GM18526 (cell line): ENCODE results near the gene CIB2.

Experiments
- POLR2A ChIP-seq: IDR thresholded peaks from 3 replicates; pipeline ENCODE4 v1.6.1; 2011; ENCODE audit not compliant: insufficient read length; ENCODE audit errors: extremely low read depth

CIB2 gene

DNA sequence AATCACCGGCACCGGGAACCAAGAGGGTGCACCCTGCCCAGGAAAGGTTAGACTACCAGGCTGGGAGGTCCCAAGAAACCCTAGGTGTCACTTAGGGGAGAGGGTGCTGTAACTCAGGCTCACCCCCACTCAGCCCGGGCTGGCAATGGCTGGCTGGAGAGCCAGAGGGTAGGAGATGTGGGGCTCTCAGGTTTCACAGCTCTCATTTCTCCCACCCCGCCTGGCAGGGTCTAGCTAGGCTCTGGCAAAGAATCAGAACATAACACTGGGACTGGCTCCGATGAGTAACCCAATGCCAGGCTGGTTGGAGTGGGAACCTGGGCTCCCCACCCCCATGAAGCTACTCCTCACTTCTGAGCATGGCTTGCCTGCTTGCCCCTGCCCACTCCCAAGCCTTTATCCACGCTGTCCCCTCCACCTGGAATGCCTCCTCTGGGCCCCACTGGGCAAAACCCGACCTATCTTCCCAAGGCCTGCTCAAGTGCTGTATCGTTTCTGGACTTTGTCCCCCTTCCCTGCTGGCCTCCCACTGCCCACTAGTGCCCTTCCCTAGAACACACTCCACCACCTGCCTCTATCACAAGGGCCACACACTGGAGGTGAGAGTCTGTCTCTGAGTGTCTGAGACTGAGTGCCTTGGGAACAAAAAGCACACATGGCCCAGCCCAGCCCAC, 2.0 kb downstream of the CIB2 start:
- TF ChIP-seq POLR2A, result no peak

DNA sequence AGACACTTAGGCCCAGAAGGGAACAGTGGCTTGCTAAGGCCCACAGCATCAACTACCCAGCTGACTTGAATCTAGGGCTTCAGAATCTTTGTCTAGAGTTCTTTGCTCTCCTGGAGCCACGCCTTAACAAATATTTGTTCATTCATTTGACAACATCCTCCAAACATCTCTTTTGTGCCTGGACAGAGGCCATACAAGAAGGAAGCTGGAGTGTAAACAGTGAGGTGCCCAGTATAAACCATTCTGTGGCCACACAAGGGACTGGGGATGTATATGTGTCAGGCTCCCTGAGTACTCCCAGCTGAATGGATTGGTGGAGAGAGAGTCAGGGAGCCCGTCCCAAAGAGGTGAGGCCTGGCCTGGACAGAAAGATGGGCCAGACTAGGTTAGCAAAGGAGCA, 3.4 kb downstream of the CIB2 start:
- no peak for TF ChIP-seq POLR2A

GRCh38 chr15:78125267-78125666, 6.0 kb downstream of the CIB2 start:
- no peak for TF ChIP-seq POLR2A

- TF ChIP-seq POLR2A, result no peak
Measured at GRCh38 chr15:78120523-78120922, 10.7 kb downstream of the CIB2 start.

GRCh38 chr15:78112551-78112950, 18.7 kb downstream of the CIB2 start:
- no peak for TF ChIP-seq POLR2A

DNA sequence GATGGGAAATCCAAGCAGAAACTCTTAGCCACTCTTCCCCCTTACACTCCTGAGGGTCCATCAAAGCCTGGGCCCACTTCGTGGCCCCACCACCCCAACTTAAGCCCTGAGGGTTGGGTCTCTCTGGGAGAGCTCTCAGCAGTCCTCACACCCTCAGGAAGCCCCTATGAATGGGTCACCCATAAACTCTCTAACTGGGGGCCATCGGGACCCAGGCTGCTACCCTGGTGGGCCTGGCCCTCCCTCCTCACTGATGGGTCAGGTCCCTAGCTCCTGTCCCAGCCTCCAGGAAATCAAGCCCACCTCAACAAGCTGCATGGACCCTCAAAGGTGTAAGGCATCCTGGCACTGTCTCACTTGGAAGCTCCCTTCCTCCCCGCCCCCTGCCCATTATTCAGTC, 19.5 kb downstream of the CIB2 start:
- TF ChIP-seq POLR2A, result no peak

DNA sequence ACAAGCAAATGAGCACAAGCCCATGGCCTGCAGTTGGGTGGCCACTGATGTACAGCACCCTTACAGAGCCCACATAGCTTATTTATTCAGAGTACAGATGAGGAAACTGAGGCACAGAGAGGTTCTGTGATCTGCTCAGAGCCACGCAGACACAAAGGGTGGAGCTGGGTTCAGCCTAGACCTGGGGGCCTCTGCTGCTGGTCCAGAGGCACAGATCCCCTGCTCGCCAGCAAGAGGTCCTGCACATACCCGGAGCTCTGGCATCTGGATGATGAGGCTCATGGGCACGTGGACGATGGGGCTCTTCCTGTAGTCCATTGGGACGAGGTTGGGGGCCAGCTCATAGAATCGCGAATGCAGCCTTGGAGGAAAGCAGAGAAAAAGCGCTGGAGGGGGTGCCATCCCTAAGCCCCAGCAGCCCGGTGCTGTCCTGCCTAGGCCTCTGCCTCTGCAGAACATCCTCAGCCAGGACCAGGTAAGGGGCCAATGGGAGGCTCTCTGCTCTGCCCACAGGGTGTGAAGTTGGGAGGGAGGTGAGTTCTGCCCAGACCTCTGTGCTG, 20.2 kb downstream of the CIB2 start:
- no peak for TF ChIP-seq POLR2A

- no peak for TF ChIP-seq POLR2A
Measured at GRCh38 chr15:78110096-78110495, 21.1 kb downstream of the CIB2 start.

GRCh38 chr15:78109156-78109555, 22.1 kb downstream of the CIB2 start:
- no peak for TF ChIP-seq POLR2A

GRCh38 chr15:78108300-78109084, 22.8 kb downstream of the CIB2 start:
- no peak for TF ChIP-seq POLR2A

- no peak for TF ChIP-seq POLR2A
Measured at GRCh38 chr15:78107471-78107870, 23.8 kb downstream of the CIB2 start.

DNA sequence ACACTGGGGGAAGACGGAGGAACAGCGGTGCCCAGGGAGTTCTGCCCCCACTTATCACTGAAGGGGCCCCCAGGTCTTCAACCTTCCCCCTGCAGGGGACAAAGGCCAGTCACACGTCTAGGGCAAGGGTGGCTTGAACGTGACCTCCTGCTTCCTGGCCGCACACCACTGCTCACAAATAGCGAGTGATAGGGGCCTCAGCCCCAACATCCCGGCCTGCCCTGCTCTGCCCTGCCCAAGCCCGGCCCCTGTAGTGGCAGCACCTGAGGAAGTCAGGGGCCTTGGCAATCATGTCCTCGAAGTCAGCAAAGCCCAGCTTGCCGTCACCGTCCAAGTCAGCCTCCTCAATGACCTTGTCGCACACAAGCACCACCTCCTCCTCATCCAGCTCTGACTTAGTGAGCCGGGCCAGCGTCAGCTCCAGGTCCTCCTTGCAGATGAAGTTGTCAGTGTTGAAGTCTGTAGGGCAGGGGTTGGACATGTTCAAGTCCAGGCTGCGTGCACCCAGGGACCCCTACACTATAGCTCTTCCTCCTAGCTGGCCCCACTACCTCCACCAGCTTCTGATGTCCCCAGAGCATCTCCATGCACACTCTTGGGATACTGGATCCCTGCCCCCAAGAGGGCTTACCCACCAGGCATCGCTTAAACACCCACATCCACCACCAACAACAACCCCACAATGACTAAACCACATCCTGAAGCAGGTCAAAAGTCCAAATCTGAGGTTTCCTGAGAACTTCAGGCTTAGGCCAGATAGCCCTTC, 25.6 kb downstream of the CIB2 start:
- TF ChIP-seq POLR2A, result no peak

DNA sequence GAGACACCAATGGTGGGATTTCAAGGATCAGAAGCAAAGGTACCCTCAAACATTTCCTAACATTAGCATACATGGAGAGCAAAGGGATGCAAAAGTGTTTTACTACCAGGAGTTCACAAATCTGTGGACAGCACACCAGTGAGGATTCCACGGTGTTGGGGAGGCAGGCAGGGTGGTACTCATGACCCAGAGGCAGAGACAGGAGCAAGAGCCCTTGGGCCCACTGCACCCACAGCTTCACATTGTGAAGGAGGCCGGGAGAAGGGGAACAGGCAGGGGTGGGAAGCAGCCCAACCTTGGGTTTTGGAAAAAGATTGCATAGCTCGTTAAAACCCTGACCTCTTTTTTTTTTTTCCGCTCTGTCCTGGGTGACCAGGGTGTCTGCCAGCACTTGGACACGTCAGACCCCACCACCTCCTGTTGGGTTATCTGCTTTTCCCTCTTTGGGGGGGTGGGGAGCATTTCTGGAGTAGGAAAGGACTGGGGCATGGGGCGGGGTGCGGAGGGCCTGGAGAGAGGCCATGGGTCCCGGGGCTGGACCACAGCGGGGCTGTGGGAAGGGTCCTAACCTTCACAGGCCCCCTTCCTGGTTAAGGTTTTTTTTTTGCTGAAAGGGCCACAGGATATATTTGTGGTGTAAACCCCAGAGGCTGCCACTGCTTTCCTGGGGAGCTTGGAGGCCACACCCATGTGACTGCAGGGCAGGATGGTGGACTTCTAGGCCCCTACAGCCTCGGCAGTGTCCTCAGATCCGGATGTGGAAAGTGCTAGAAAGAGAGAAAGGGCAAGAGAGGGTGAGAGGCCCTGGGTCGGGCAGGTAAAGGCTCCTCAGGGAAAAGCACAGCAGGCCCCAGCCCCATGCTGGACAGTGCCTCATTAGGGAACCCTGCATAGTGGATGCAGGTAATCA, 26.4 kb downstream of the CIB2 start:
- no peak for TF ChIP-seq POLR2A

DNA sequence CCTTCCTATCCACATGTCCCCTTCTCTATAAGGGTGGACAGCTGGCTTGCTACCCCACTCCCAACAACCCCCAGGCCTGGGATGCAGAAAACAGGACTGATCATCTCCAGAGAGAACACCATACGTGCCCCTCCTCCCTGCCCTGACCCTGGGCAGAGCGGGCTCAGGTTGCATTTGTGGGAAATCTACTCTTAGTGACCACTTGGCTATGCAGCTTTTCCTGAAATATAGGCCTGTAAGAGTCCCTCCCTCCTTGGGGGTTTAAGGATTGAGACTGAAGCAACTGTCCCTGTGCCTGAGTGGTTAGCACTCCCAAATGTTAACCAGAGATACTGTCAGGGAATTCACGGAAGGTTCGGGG, 27.1 kb downstream of the CIB2 start:
- no peak for TF ChIP-seq POLR2A
